GM12878 (cell line): ENCODE measurements around the gene SLC11A2. TPM values are rescaled to one million over a fixed set of nuclear protein-coding genes. Genes with fewer than 3 reads are reported as not detected.

Source experiments
- ATAC-seq: fragments of 200-7000 bp; cut with Tn5 transposase; 3 replicates; pipeline ENCODE4 v1.9.1; 2020; ENCODE audit warnings: mild to moderate bottlenecking, moderate library complexity
- BruUV-seq: library from RNA; stranded (reverse); fragments of 400-500 nt; replicated peaks from 2 replicates; lab custom pipeline; 2021; lab: Mats Ljungman, UMichigan
- CTCF ChIA-PET: fragments of 300-600 bp; sonication (Branson Sonifier 250); formaldehyde crosslinking; extraction: SDS; loops from one replicate; lab custom pipeline; 2021; ENCODE audit warnings: inconsistent platforms; lab: Yijun Ruan, JAX
- POLR2A ChIA-PET: fragments of 350-600 bp; formaldehyde crosslinking; extraction: SDS; loops from one replicate; lab custom pipeline; 2021; ENCODE audit warnings: inconsistent platforms; lab: Charles Lee
- RAD21 ChIA-PET: fragments of 300-600 bp; sonication (Branson Sonifier 250); formaldehyde crosslinking; loops from one replicate; lab custom pipeline; 2023; ENCODE audit warnings: antibody characterized with exemption; ENCODE audit not compliant: unreplicated experiment; lab: Charles Lee
- SMC1A ChIA-PET: fragments of 300-600 bp; sonication (Branson Sonifier 250); formaldehyde crosslinking; loops from one replicate; lab custom pipeline; 2023; ENCODE audit not compliant: unreplicated experiment, uncharacterized antibody; lab: Charles Lee
- DNase-seq: peaks from one replicate; pipeline ENCODE4 v3.0.0-alpha.2; 2011; ENCODE audit warnings: low read depth, low spot score
- FAIRE-seq: peaks from 3 replicates; lab custom pipeline; 2011; peaks lifted over from hg19 to GRCh38; lab: Jason Lieb, UNC
- H2AFZ ChIP-seq: 2 replicates; pipeline ENCODE4 v1.6.0; 2011; ENCODE audit warnings: low read depth, low read length, control low read depth; ENCODE audit not compliant: control insufficient read depth
- H3K27ac ChIP-seq: 2 replicates; pipeline ENCODE4 v1.5.1; 2011; ENCODE audit warnings: control low read depth; ENCODE audit not compliant: control insufficient read depth, insufficient read depth
- H3K27me3 ChIP-seq, 2 experiments: replicated peaks in 1 of 2; 2 replicates each; pipeline versions ENCODE4 v1.6.0 to v1.6.1; 2011; ENCODE audit warnings: low read length in 1 of 2; ENCODE audit not compliant: control insufficient read depth in 2 of 2, insufficient read depth in 2 of 2
- H3K36me3 ChIP-seq, 2 experiments: 2 replicates each; pipeline ENCODE4 v1.5.1; 2011; ENCODE audit warnings: low read length in 1 of 2; ENCODE audit not compliant: control insufficient read depth in 2 of 2, insufficient read depth in 2 of 2
- H3K4me1 ChIP-seq: 2 replicates; pipeline ENCODE4 v1.6.1; 2011; ENCODE audit warnings: mild to moderate bottlenecking, low read length, moderate library complexity, mixed read lengths; ENCODE audit not compliant: control insufficient read depth, insufficient read depth
- H3K4me2 ChIP-seq: 2 replicates; pipeline ENCODE4 v1.6.0; 2011; ENCODE audit warnings: control low read depth; ENCODE audit not compliant: control insufficient read depth, insufficient read depth
- H3K4me3 ChIP-seq: fragments of 200-600 bp; sonication (generic); 2 replicates; pipeline ENCODE4 v1.5.1; 2016
- H3K79me2 ChIP-seq: 2 replicates; pipeline ENCODE4 v1.6.0; 2011; ENCODE audit warnings: low read length; ENCODE audit not compliant: control insufficient read depth, insufficient read depth
- H3K9ac ChIP-seq: 2 replicates; pipeline ENCODE4 v1.8.0; 2011; ENCODE audit warnings: low read length, control low read depth, mixed read lengths; ENCODE audit not compliant: control insufficient read depth, insufficient read depth
- H3K9me3 ChIP-seq: replicated peaks from 3 replicates; pipeline ENCODE4 v1.5.1; 2011; ENCODE audit warnings: mild to moderate bottlenecking, low read length; ENCODE audit not compliant: control insufficient read depth, insufficient read depth
- H4K20me1 ChIP-seq: 2 replicates; pipeline ENCODE4 v1.6.0; 2011; ENCODE audit not compliant: control insufficient read depth, insufficient read depth
- CHD1 ChIP-seq: IDR thresholded peaks from 2 replicates; pipeline ENCODE4 v1.6.1; 2012; ENCODE audit warnings: low read depth, low read length, improper control_type of control experiment
- ETV6 ChIP-seq, 2 experiments: fragments of 450-650 bp in 1 of 2; IDR thresholded peaks in 1 of 2; conservative IDR thresholded peaks in 1 of 2; 2 replicates each; pipeline ENCODE4 v1.6.1; 2014; ENCODE audit warnings: antibody characterized with exemption in 1 of 2, borderline replicate concordance in 1 of 2, low read depth in 1 of 2, mild to moderate bottlenecking in 1 of 2, moderate library complexity in 1 of 2
- FOXK2 ChIP-seq: fragments of 450-650 bp; IDR thresholded peaks from 2 replicates; pipeline ENCODE4 v1.6.1; 2017; ENCODE audit warnings: mild to moderate bottlenecking, moderate library complexity
- GATAD2B ChIP-seq: fragments of 450-650 bp; conservative IDR thresholded peaks from 2 replicates; pipeline ENCODE4 v1.6.1; 2017; ENCODE audit warnings: low read depth, mild to moderate bottlenecking, moderate library complexity
- HDAC6 ChIP-seq: fragments of 200-600 bp; sonication (generic); IDR thresholded peaks from one replicate; pipeline ENCODE4 v1.8.0; 2017; ENCODE audit warnings: antibody characterized with exemption; ENCODE audit not compliant: unreplicated experiment
- KAT2A ChIP-seq: conservative IDR thresholded peaks from 2 replicates; pipeline ENCODE4 v1.6.1; 2011; ENCODE audit warnings: low read depth, low read length; ENCODE audit not compliant: control insufficient read depth
- MYB ChIP-seq: fragments of 150-350 bp; IDR thresholded peaks from 2 replicates; pipeline ENCODE4 v1.6.1; 2014; ENCODE audit warnings: mild to moderate bottlenecking, low read depth, low read length, borderline replicate concordance
- NFYA ChIP-seq: IDR thresholded peaks from 2 replicates; pipeline ENCODE4 v1.6.1; 2011; ENCODE audit warnings: low read depth, mild to moderate bottlenecking, low read length, improper control_type of control experiment, borderline replicate concordance
- NR2C2 ChIP-seq: IDR thresholded peaks from 2 replicates; pipeline ENCODE4 v1.6.1; 2011; ENCODE audit warnings: borderline replicate concordance, low read depth; ENCODE audit not compliant: control insufficient read depth, insufficient read length
- POLR2A ChIP-seq: IDR thresholded peaks from 2 replicates; pipeline ENCODE4 v1.6.1; 2011; ENCODE audit warnings: low read depth, mild to moderate bottlenecking, low read length
- POLR2AphosphoS2 ChIP-seq: IDR thresholded peaks from 2 replicates; pipeline ENCODE4 v1.6.1; 2011; ENCODE audit warnings: low read depth, mild to moderate bottlenecking, low read length, improper control_type of control experiment, moderate library complexity
- SIN3A ChIP-seq: IDR thresholded peaks from 2 replicates; pipeline ENCODE4 v1.6.1; 2012; ENCODE audit warnings: low read depth, low read length, improper control_type of control experiment
- SMC3 ChIP-seq: IDR thresholded peaks from 2 replicates; pipeline ENCODE4 v1.6.1; 2011; ENCODE audit warnings: low read length, improper control_type of control experiment, borderline replicate concordance
- TAF1 ChIP-seq: IDR thresholded peaks from 2 replicates; pipeline ENCODE4 v1.6.1; 2011; ENCODE audit warnings: mild to moderate bottlenecking, low read depth, low read length, borderline replicate concordance
- TARDBP ChIP-seq: IDR thresholded peaks from 2 replicates; pipeline ENCODE4 v1.6.1; 2016; ENCODE audit warnings: borderline replicate concordance
- ZSCAN29 ChIP-seq: fragments of 450-650 bp; IDR thresholded peaks from 2 replicates; pipeline ENCODE4 v1.6.1; 2017; ENCODE audit warnings: mild to moderate bottlenecking, moderate library complexity
- in situ Hi-C: fragments of 300-500 bp; cut with MboI; formaldehyde crosslinking; loops from 9 replicates; pipeline ENCODE4 v1.14.3; 2018; ENCODE audit warnings: mixed read lengths
- intact Hi-C: fragments of 100-400 bp; cut with micrococcal nuclease; formaldehyde crosslinking; loops from one replicate; pipeline ENCODE4 v1.14.2; 2022; ENCODE audit not compliant: unreplicated experiment
- polyA plus RNA-seq, 11 experiments: library from polyadenylated mRNA; depleted of rRNA in 4 of 11; unstranded in 6 of 11; stranded (reverse) in 5 of 11; fragments of >200 nt; fragmentation: Nextera tagmentation in 4 of 11; fragmentation: Illumina TruSeq in 1 of 11; extraction: Ambion mirVana in 4 of 11; extraction: Trizol in 1 of 11; gene quantifications; 1 replicate in 1 of 11; 2 replicates in 10 of 11; pipeline versions ENCODE4 v1.2.1 to v1.2.3, GENCODE V29; 2011 to 2016; ENCODE audit warnings: inconsistent platforms in 2 of 11, missing spikeins in 2 of 11, low read depth in 1 of 11
- total RNA-seq, 4 experiments: library from RNA; depleted of rRNA in 3 of 4; stranded (reverse); fragments of >200 nt in 3 of 4; fragmentation: Illumina TruSeq in 1 of 4; extraction: Trizol in 1 of 4; gene quantifications; 2 replicates each; pipeline versions ENCODE4 v1.2.1 to v1.2.3, GENCODE V29; 2013 to 2021
- TF ChIP-seq, protein P1 (sequence below): fragments of 450-650 bp; IDR thresholded peaks from 2 replicates; pipeline ENCODE4 v1.6.1; 2017; ENCODE audit warnings: mild to moderate bottlenecking, moderate library complexity
- TF ChIP-seq, protein P2 (sequence below): IDR thresholded peaks from 2 replicates; pipeline ENCODE4 v1.6.1; 2012; ENCODE audit warnings: low read depth, low read length, improper control_type of control experiment

Gene SLC11A2
- total and polyA plus RNA-seq, 10 of the 15 experiments (the other 5 are each of a cell fraction or from before 2014, with no cell fraction given) = 6.2 to 29.4 (median 15.6) TPM

DNA sequence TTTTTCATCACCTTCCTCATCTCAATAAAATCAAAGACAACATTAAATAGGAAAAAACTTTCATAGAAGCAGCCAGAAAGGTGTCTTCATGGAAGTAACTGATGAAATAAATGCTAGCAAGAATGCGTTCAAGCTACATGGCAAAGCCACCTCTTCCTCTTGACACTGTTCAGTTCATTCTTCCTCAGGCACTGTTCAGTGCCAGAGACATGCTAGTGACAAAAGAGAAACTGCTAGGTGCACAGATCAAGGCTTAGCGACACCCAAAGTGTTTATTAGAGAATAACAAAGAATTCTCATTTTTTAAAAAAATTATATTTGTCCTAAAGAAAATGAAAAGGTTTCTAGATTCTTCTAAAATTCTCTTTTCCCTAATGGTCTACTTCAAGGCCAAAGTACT lies 7.2 kb downstream of the SLC11A2 start (continued):
- no peak for TF ChIP-seq NR2C2
- TF ChIP-seq NFYA = no peak
- TF ChIP-seq SIN3A = no peak
- no peak for TF ChIP-seq ZSCAN29
- no peak for TF ChIP-seq TARDBP
- TF ChIP-seq CHD1 = no peak
- TF ChIP-seq KAT2A = no peak
- no peak for TF ChIP-seq HDAC6
- TF ChIP-seq, protein P1, sequence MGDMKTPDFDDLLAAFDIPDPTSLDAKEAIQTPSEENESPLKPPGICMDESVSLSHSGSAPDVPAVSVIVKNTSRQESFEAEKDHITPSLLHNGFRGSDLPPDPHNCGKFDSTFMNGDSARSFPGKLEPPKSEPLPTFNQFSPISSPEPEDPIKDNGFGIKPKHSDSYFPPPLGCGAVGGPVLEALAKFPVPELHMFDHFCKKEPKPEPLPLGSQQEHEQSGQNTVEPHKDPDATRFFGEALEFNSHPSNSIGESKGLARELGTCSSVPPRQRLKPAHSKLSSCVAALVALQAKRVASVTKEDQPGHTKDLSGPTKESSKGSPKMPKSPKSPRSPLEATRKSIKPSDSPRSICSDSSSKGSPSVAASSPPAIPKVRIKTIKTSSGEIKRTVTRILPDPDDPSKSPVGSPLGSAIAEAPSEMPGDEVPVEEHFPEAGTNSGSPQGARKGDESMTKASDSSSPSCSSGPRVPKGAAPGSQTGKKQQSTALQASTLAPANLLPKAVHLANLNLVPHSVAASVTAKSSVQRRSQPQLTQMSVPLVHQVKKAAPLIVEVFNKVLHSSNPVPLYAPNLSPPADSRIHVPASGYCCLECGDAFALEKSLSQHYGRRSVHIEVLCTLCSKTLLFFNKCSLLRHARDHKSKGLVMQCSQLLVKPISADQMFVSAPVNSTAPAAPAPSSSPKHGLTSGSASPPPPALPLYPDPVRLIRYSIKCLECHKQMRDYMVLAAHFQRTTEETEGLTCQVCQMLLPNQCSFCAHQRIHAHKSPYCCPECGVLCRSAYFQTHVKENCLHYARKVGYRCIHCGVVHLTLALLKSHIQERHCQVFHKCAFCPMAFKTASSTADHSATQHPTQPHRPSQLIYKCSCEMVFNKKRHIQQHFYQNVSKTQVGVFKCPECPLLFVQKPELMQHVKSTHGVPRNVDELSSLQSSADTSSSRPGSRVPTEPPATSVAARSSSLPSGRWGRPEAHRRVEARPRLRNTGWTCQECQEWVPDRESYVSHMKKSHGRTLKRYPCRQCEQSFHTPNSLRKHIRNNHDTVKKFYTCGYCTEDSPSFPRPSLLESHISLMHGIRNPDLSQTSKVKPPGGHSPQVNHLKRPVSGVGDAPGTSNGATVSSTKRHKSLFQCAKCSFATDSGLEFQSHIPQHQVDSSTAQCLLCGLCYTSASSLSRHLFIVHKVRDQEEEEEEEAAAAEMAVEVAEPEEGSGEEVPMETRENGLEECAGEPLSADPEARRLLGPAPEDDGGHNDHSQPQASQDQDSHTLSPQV = no peak

DNA sequence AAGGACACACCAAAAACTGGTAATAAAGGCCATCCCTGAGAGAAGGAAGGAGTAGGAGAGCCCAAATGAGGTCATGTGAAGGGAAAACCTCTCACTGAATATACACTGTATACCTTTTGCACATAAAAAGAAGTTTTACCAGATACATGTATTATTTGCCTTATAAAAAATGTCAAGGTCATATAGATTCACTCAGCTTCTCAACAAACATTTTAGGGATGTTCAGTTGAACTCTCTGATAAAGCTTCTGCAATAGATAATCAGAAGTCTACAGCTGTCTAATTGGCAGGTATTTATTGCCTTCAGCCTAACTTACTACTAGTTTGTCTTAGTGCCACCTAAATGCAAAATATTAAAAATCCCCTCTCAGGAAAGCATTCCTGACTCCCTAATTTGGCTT lies 8.7 kb downstream of the SLC11A2 start:
- H3K27ac ChIP-seq = no peak overlapping the region
- SMC1A ChIA-PET = interaction anchor here (0.6 kb wide), 1 partner anchor 301 kb away, joined by 3 read pairs; no protein-coding TSS in a partner anchor
- H3K4me2 ChIP-seq = no peak overlapping the region
- no peak for TF ChIP-seq POLR2A
- no peak for TF ChIP-seq SMC3
- no peak for TF ChIP-seq GATAD2B
- TF ChIP-seq POLR2AphosphoS2 = no peak
- no peak for TF ChIP-seq FOXK2
- TF ChIP-seq, protein P2, sequence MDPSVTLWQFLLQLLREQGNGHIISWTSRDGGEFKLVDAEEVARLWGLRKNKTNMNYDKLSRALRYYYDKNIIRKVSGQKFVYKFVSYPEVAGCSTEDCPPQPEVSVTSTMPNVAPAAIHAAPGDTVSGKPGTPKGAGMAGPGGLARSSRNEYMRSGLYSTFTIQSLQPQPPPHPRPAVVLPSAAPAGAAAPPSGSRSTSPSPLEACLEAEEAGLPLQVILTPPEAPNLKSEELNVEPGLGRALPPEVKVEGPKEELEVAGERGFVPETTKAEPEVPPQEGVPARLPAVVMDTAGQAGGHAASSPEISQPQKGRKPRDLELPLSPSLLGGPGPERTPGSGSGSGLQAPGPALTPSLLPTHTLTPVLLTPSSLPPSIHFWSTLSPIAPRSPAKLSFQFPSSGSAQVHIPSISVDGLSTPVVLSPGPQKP = no peak
- TF ChIP-seq MYB = no peak
- no peak for TF ChIP-seq ETV6 (conservative IDR thresholded peaks at IDR 0.05 in 1 of 2, IDR thresholded peaks at IDR 0.05 in 1 of 2; ENCODE audit: borderline replicate concordance in 1 of 2, low read depth in 1 of 2)
- no peak for TF ChIP-seq TAF1
- in situ Hi-C loops (no loop called here), intact Hi-C loops (no loop called here)
- BruUV-seq = no TSS peak
- H3K27me3 ChIP-seq = no peaks in the 10 kb centered on the region
- CTCF ChIA-PET = interaction anchor here (0.6 to 1.9 kb wide), 3 partner anchors 10 to 253 kb away, joined by 3 to 8 read pairs (median 4); no protein-coding TSS in a partner anchor
- FAIRE-seq = peak; percentile 23
- no peak overlapping the region for H3K4me3 ChIP-seq
- no peak for ATAC-seq
- DNase-seq = no peak
- H3K9me3 ChIP-seq = no peaks in the 10 kb centered on the region
- no peaks in the 10 kb centered on the region for H3K36me3 ChIP-seq
- H3K4me1 ChIP-seq = peaks cover 2% of the 10 kb centered on the region; the same call in 1 of the 2 replicates
- POLR2A ChIA-PET = no interaction called here
- H3K9ac ChIP-seq = no peak overlapping the region
- H3K79me2 ChIP-seq = peaks cover 13% of the 10 kb centered on the region
- no peaks in the 10 kb centered on the region for H4K20me1 ChIP-seq
- RAD21 ChIA-PET = interaction anchor here (0.6 kb wide), 1 partner anchor 8 kb away, joined by 3 read pairs; no protein-coding TSS in a partner anchor
- H2AFZ ChIP-seq = no peak overlapping the region
